GF-D8 (cell line): ENCODE data around the gene ZNF518A.
A peak's percentile ranks its signal among the peaks of the same experiment; 100 is the strongest.

Experiments used
- DNase-seq: peaks from one replicate; lab custom pipeline; 2025; lab: John Stamatoyannopoulos, UW

Gene ZNF518A, protein sequence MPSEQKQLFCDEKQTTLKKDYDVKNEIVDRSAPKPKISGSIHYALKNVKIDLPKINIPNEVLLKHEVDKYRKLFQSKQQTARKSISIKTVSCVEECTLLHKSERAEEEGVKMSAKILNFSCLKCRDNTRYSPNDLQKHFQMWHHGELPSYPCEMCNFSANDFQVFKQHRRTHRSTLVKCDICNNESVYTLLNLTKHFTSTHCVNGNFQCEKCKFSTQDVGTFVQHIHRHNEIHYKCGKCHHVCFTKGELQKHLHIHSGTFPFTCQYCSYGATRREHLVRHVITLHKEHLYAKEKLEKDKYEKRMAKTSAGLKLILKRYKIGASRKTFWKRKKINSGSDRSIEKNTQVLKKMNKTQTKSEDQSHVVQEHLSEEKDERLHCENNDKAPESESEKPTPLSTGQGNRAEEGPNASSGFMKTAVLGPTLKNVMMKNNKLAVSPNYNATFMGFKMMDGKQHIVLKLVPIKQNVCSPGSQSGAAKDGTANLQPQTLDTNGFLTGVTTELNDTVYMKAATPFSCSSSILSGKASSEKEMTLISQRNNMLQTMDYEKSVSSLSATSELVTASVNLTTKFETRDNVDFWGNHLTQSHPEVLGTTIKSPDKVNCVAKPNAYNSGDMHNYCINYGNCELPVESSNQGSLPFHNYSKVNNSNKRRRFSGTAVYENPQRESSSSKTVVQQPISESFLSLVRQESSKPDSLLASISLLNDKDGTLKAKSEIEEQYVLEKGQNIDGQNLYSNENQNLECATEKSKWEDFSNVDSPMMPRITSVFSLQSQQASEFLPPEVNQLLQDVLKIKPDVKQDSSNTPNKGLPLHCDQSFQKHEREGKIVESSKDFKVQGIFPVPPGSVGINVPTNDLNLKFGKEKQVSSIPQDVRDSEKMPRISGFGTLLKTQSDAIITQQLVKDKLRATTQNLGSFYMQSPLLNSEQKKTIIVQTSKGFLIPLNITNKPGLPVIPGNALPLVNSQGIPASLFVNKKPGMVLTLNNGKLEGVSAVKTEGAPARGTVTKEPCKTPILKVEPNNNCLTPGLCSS (N-terminal part only)

DNA sequence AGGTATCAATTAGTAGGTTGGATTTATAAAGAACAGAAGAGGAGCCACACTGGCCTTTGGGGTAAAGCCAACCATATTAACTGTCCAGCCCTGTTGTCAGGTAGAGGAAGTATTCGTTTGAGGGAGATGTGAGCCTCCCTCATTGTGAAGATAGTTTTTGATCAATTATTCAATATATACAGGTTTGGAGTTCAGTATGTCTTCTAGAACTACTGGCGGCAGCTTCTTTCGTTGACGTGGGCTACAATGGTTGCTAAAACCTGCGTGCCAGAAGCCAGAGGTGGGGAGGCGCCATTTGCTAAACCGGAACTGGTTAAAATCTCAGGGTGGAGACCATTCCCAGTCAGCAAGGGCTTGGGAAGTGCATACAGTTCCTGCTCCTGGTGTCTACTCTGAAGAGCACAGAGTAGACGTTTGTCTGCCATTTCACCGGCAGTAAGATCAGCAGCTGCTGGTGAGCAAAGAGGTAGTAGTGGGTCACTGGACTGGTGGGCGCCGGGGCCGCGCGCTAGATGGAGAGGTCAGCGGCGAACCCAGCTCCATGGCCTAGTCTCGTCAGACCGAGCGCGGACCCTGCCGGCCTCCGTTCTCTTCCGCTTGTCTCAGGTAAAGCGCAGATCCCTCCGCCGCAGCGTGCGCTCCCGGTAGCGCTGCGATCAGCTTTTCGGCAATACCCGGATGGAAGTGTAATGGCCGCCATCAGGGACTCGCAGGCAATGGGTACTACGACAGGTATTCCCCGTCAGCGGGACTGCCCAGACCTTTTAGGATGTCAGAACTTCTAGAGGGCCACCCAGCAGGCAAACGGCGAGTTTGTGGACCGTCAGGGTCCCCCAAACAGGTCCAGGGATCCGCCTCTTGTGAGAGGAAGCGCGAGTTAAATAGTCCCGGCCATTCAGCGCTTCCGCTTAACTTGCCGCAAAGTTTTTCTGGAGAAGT, at the start of gene ZNF518A:
Gene ZNF518A, plus strand, starts transcription at position 911 of the 939 bp plus-strand sequence. CDS start 26,026 bp downstream, outside the sequence.
- peak; percentile 84 for DNase-seq

DNA sequence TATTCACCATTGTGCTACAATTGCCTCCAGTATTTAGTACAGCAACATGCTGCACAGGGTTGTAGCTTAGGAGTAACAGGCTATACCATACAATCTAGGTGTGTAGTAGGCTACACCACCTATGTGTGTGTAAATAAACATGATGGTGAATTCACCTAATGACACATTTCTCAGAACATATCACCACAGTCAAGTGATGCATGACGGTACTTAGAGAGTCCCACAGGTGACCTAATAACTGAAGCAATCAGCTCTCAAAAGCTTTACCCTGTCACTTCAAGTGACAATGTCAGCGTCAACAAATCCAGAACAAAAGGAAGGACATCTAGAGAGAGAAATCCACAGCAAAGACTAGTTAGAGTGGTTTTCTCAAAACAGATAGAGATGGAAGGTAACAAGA, 47.9 kb upstream of the ZNF518A start:
- no peak for DNase-seq

DNA sequence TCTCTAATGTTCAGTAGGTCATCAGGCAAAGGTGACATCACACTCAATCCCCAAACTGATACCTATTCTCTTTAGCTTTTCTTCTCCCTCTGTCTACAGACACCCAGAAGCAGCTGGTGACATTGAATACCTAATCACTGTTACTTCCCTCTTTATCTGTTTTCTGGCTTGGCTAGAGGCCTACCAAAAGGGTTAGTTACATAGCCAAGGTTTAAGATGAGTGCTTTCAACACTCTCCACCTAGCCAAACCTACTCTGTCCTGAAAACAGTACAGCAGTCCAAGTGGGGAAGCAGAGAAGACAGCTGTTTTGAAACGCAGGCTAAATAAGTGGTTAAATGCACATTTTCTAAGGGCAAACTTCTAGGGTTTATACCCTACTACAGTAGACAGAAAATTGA, 47.3 kb upstream of the ZNF518A start:
- DNase-seq = no peak

DNA sequence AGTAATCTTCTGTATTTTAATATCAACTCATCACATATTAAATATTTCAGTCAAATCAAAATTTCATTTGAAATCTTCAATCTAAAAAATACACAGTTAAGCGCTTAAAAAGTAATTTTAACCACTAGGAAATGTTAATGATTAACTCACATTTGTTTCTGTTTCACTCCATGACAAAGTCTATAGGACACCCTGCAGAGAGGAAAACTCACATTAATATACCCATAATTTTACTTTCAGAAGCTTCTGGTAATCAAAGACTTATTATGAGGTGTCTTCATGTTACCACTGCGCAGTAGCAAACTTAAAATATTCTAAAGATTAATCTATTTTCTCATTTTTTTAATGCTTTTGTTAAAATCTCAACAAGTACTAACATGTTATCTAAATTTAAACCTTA, 41.0 kb upstream of the ZNF518A start:
- DNase-seq = no peak

DNA sequence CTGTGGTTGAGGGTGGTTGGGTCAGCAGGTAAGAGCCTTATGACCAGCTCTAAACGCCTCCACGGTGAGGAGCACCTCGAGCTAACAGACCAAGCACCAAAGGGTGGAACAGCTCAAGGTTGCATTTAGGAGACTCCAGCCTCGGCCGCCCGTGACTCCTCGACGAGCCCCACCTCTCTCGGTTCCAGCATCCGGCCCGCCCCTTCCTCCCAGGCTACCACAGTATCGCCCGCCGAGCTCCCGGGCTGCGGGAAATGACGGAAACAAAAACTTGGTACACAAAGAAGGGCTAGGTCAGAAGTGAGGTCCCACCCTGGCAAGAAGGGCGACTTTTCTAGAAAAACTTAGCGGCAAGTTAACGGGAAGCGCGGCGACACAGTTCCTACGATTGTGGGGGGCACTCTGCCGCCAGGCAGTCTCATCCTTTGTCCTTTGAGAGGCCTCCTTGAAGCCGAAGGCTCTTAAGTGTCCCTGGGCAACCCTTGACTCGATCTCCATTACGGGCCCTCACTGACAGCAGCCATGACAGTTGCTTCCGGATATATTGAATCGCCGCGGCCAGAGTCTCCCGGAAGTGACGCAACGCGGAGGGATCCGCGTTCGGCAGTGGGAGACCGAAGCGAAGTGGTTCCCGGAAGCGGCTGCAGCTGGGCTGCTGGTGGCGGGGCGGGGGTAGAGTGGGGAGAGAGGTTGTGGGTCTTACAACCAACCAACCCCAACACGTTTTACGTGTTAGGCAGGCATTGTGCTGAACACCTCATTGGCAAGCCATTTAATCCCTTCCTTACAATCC, 40.2 kb upstream of the ZNF518A start:
- DNase-seq = peak; percentile 88

DNA sequence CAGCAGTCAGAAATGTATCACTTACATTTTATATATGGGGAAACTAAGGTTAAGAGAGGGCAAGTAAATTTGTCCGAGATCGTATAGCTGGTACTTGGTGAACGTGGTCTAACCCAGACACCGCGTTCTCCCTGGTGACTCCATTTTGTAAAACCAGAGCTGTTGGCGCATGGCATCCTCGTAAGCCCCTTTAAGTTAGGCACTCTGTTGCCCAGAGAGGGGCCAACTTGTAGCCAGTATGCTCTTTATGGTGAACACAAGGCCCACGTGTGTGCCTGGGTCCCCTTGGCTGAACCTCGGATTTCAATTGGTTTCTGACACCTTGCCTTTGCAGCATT, 39.7 kb upstream of the ZNF518A start:
- DNase-seq = no peak

DNA sequence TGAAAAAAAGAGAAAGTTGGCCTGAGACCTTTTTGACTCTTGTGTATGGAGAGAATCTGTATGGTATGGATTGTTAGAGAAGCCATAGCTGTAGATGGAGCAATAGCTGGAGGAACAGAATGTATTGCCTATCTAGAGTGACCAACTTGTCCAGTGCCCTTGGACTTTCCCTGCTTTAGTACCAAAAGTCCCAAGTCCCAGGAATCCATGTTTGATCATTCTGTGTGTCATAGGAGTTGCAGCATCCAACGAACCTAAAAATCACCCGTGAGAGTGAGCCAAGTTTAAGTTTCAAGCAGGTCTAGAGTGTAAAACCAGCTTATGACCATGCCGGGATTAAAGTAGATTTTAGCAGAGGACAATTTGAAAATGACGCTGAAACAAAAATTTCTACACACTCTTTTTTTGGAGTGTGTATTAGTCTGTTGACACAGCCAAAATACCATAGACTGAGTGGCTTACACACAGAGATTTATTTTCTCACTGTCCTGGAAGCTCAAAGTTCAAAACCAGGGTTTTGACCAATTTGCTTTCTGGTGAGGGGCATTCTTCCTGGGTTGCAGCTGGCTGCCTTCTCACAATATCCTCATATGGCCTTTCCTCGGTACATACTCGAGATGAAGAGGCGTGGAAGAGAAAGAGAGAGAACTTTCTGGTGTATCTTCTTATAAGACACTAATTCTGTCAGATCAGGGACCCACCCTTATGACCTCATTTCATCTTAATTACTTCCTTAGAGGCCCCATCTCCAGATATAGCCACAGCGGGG, 36.9 kb upstream of the ZNF518A start:
- DNase-seq = no peak

DNA sequence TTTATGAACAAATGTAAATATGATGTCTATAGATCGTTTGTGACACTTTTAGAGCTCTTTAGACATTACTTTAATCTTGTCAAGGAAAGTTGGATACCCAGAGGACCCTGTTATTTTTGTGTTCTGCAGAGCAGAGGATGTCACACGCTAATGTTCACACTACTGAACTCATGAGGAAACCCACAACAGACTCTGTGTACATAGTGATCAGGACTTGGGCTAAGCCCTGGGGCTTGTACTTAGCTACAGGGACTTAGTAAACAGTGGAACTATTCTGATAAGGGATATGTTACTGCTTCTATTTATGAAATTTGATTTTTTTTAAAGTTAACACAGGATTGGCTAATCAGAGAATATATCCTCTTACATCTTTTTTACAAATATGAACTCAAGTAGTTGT, 36.1 kb upstream of the ZNF518A start:
- no peak for DNase-seq

DNA sequence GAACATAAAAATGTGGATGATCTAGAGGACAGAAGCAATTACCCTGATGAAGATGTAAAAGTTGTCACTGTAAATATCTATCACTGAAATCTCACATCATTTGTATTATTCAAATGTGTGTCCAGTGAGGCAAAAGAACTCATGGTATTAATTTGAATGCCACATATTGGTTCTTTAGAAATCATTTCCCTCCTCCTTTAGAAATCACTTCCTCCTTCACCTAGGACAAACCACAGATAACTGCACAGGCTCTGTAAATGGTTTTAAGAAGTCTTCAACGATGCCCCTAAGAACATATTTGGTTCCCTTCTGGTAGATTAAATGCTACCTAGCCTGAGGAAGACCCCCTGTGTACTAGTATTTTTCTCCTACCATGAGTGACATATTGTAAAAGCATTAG, 33.1 kb upstream of the ZNF518A start:
- DNase-seq = peak; percentile 16

DNA sequence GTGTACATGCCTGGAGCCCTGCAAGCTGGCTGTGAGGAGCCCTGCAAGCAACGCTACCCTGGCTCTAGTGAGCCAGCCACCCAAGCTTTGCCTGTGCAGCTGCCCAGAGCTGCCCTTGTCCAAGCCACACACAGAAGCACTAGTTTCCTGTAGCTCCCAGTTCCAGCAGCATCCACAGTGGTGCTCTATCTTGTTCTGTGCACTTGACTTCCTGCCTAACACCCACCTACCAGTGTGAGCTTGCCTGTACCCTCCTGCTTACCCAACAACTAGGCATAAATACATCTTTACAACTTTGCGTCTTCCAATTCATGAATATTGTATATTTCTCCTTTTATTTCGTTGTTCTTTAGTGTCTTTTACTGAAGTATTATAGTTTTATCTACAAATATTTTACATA, 32.2 kb upstream of the ZNF518A start:
- DNase-seq = no peak

DNA sequence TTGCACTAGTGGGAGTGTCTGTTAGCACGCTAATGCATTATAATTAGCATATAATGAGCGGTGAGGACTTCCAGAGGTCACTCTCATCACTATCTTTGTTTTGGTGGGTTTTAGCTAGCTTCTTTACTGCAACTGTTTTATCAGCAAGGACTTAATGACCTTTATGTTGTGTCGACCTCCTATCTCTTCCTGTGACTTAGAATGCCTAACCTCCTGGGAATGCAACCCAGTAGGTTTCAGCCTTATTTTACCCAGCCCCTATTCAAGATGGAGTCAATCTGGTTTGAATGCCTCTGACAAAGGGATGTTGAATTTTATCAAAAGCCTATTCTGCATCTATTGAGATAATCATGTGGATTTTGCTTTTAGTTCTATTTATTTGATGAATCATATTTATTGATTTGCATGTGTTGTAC, 22.5 kb upstream of the ZNF518A start:
- no peak for DNase-seq

DNA sequence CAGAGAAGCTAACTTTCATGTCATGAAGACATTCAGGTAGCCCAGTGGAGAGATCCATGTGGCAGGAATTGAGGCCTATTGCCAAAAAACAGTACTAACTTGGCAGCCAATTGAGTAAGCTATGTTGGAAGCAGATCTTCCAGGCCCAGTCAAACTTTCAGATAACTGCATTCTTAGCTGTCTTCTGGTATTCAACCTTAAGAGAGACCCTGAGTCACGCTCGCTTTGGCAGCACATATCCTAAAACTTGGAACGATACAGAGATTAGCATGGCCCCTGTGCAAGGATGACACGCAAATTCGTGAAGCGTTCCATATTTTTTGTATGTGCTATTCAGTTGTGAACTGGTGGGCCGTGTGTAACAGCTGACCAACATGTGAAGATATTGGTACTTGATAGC, 17.6 kb upstream of the ZNF518A start:
- no peak for DNase-seq

DNA sequence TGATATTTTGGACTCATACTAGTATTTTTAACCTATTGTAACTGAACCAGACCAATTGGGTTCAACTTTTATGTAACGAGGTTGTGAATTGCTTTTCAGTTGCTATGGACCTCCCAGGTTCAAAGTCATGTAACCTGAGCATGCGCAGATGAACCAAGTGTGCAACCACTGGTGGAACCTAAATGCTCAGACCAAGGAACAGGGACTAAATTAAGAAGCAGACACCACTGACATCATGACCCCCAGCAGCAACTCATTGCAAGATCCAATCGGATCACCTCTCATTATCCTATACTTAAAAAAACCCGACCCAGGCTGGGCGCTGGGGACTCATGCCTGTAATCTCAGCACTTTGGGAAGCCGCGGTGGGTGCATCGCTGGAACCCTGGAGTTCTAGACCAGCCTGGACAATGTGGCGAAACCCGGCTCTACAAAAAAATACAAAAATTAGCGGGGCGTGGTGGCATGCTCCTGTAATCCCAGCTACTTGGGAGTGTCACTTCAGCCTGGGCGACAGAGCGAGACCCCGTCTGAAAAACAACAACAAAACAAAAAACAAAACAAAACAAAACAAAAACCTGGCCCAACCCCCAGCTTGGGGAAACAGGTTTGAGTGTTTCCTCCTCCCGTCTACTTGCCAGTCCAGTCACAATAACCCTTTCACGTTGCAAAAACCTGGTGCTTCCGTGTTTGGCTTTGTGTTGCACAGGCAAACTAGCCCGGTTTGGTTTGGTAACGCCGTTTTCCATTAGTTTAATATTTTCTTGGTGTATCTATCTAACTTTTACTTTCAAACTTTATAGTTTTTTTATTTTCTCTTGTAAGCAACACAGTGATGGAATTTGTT, 11.3 kb upstream of the ZNF518A start:
- no peak for DNase-seq

DNA sequence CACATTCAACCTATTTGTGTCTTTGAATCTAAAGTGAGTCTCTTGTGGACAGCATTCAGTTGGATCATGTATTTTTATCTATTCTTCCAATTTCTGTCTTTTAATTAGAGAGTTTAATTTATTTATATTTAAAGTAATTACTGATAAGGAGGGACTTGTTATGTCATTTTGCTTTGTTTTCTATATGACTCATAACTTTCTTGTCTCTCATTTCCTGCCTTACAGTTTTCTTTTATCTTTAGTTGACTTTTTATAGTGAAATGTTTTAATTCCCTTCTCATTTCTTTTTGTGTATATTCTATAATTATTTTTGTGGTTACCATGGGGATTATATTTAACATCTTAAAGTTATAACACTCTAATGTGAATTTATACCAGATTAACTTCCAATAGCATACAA, 7.3 kb upstream of the ZNF518A start:
- no peak for DNase-seq

DNA sequence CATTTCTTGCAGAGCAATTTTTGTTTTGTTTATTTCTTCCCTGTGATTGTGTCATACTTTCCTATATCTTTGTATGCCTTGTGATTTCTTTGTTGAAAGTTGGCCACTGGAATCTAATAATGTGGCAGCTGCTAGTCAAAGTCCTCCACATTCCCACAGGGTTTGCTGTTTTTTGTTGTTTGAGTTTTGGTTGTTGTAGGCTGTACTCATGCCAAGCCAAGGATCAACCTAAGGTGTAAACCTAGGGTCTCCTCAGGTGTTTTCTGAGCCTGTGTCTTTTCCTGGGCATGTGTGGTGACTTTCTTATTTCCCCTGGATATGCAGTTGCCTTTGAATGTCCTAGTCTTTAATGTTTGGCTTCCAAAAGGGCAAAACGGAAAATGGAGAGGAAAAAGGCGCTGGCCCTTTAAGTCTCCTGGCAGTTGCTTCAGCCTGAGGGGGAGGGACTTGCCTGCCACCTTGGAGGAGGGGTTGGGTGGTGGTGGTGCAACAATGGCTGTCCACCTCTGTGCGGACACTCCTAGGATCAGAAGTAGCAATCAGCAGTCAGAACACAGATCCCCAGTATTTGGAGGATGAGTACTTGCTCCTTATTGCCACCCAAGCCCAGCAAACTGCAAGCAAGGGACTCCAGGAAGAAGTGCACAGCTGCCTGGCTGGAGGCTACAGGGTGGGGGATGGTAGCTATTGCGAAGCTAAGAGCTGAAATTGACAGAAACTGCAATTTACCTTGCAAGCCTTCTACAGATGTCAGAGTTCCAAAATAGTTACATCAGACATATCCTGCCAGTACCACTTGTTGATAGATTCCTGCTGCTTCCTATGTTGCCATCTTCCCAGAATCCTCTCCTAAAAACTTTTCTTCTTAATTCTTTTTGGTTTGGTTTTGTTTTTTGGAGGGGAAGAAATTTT, 5.6 kb upstream of the ZNF518A start:
- peak; percentile 79 for DNase-seq

DNA sequence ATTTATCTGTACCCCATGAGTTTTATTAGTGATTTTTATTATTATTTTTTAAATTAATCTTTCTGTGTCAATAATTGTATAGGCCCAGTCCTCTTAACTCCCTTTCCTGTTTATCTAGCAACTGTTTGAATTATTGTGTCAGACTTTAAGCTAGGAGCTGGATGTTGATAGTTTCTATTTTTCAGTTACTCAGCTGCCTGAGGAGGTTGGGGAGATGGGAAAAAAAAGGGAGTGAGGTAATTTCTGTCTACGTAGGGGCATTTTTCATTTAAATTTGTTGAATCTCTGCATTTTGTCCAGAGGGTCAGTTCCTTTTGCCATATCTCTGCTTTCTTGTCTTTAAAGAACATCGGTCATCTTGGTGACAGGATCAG, 5.0 kb upstream of the ZNF518A start:
- peak; percentile 44 for DNase-seq

DNA sequence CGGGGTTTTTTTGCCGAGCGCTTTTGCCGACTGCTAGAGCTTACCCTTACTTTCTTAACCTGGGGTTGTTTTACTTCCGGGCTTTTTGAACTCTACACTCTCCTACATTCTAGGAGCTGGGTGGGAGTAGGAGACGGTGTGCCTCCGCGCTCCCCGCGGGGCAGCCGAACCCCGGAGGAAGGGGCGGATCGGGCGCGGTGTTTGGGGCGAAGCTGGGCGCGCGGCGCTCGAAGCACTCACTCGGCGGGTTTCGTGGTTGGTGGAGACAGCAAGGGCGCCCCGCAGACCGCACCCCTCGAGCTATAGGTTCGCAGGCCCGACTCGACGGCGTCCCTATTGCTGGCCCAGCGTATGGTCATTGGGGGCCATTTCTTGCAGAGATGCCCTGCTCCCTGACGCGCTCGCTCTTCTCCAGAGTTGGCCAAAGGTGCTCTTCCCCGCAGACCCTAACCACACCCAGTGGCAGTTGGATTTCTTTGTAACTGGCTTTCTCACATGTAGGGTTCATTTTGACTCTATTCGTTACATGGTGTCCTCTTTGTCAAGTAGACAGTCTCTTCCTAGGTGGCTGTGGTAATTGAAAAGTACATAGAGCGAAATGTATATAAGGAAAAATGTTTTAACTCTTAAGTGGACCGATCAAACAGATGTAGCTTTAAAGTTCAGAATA, 364 bp downstream of the ZNF518A start:
- peak; percentile 78 for DNase-seq

DNA sequence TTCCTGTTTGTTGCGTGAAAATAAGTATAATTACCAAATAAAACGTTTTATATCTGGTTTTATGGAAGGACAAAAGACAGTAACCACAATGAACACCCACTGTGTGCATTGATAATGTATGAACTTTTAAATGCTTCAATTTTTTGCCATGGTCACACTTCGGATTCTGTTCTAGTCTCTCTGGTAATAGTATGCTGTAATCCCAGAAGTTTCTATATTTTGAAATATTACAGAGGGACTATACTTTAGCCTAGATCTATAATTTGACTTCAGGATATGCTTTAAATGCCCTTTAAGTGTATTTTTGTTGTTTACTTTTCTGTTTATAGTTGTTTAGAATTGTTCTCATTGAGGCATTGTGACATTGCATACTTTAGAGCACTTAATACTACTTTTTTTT, 1.5 kb downstream of the ZNF518A start:
- no peak for DNase-seq
